ENCODE data around the gene HMCES. TPM values are rescaled to one million over a fixed set of nuclear protein-coding genes. Genes with fewer than 3 reads are reported as not detected.
"Not testable (repeated sequence)": the region's sequence is repeated elsewhere in the genome, so short reads cannot be mapped to it uniquely, and the experiment has no call there.

Gene HMCES
- total RNA-seq, 4 donors from 2014 or later = 18.2 to 36.7 (median 27.9) TPM

DNA sequence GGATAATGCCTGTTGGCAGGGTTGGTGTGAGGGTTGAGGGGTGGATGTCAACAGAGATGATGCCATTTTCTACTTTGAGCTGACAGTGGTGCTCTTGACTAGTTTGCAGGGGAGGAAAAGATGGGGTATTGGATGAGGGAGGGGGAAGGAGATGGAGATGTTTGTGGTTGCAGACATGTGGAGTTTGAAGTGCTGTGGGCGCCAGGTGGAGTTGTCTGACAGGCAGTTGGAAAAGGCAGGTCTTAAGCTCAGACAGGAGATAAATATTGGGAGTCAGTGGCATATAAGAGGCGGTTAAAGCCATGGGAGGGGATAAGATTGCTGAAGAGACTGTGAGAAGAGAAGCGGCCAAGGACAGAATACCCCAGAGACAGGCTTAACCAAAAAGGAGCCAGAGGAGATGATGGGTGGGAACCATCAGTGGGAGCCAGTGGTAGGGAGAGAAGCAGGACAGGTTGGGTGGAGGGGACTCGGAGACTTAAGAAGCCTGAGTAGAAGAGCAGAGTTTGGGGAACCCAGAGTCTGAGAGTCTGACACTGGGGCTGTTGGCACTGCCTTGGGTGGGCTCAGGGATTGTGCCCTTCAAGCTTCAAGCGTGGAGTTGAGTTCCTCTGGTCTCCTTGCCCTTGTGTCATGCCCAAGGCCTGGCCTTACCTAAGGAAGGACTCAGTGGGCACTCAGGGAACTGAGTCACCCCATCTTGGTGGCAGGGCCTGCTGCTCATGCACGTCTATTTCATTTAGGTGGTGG is 15.3 kb upstream of the HMCES start:
- peaks cover 0 to 5% (median 0%) of the 10 kb centered on the region in 4 donors for H3K4me1 ChIP-seq
- TF ChIP-seq POLR2A (IDR thresholded peaks at IDR 0.05) (no peak), EP300 (IDR thresholded peaks at IDR 0.05) (no peak)
- TF ChIP-seq, protein P1, sequence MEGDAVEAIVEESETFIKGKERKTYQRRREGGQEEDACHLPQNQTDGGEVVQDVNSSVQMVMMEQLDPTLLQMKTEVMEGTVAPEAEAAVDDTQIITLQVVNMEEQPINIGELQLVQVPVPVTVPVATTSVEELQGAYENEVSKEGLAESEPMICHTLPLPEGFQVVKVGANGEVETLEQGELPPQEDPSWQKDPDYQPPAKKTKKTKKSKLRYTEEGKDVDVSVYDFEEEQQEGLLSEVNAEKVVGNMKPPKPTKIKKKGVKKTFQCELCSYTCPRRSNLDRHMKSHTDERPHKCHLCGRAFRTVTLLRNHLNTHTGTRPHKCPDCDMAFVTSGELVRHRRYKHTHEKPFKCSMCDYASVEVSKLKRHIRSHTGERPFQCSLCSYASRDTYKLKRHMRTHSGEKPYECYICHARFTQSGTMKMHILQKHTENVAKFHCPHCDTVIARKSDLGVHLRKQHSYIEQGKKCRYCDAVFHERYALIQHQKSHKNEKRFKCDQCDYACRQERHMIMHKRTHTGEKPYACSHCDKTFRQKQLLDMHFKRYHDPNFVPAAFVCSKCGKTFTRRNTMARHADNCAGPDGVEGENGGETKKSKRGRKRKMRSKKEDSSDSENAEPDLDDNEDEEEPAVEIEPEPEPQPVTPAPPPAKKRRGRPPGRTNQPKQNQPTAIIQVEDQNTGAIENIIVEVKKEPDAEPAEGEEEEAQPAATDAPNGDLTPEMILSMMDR (IDR thresholded peaks at IDR 0.05) = no peak
- H3K36me3 ChIP-seq = peaks cover 0 to 100% (median 59%) of the 10 kb centered on the region in 3 donors
- H3K27me3 ChIP-seq = no peaks in the 10 kb centered on the region
- 87% methylated on average over 6 of the region's 6 CpGs for WGBS, 2 donors
- H3K4me3 ChIP-seq = no peak overlapping the region
- H3K9me3 ChIP-seq = no peaks in the 10 kb centered on the region
- DNase-seq (ENCODE audit: low spot score in 2 of 2) = no peak
- H3K27ac ChIP-seq = no peak overlapping the region

DNA sequence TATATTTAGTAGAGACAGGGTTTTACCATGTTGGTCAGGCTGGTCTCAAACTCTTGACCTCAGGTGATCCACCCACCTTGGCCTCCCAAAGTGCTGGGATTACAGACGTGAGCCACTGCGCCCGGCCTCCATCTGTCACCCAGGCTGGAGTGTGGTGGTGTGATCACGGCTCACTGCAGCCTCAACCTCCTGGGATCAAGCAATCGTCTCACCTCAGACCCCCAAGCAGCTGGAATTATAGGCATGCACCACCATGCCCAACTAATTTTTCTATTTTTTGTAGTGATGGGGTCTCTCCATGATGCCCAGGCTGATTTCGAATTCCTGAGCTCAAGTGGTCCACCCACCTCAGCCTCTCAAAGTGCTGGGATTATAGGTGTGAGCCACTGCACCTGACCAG is 13.7 kb upstream of the HMCES start:
- 90 to 96% methylated on average over 6 of the region's 6 CpGs for WGBS, 2 donors
- not testable (repeated sequence) for H3K4me1 ChIP-seq; H3K9me3 ChIP-seq; H3K4me3 ChIP-seq; H3K27me3 ChIP-seq; DNase-seq (ENCODE audit: low spot score in 2 of 2)
- peak overlapping the region in 2 of 4 donors; percentile 23 to 40 for H3K27ac ChIP-seq
- peaks cover 0 to 100% (median 52%) of the 10 kb centered on the region in 3 donors for H3K36me3 ChIP-seq

DNA sequence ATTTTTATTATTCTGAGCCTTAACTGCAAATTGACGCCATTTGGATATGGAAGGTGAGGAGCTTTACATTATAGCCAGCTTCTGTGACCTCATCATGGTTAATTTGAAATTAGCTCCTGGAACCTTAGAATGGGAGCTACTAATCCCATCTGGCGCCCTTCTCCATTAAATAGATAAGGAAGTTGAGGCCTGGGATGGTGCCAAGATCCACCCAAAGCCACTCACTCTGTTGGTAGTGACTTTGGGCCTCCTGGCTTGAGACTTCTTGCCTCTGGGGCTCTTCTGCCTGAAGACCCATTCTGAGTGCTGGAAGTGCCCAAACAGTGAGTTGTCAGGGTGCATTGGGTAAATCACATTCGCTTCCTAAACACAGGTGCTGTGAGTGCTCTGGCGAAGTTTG is 12.0 kb upstream of the HMCES start:
- DNase-seq (ENCODE audit: low spot score in 2 of 2) = no peak
- no peak overlapping the region for H3K27ac ChIP-seq
- no peaks in the 10 kb centered on the region for H3K9me3 ChIP-seq
- H3K36me3 ChIP-seq = peaks cover 0 to 100% (median 37%) of the 10 kb centered on the region in 3 donors
- TF ChIP-seq POLR2A (IDR thresholded peaks at IDR 0.05) = no peak
- TF ChIP-seq, protein P1 (IDR thresholded peaks at IDR 0.05) = no peak
- no peak for TF ChIP-seq EP300 (IDR thresholded peaks at IDR 0.05)
- H3K27me3 ChIP-seq = no peaks in the 10 kb centered on the region
- H3K4me3 ChIP-seq = no peak overlapping the region
- H3K4me1 ChIP-seq = peaks cover 0 to 5% (median 0%) of the 10 kb centered on the region in 4 donors
- WGBS, 2 donors = 94 to 99% methylated on average over 4 of the region's 4 CpGs

DNA sequence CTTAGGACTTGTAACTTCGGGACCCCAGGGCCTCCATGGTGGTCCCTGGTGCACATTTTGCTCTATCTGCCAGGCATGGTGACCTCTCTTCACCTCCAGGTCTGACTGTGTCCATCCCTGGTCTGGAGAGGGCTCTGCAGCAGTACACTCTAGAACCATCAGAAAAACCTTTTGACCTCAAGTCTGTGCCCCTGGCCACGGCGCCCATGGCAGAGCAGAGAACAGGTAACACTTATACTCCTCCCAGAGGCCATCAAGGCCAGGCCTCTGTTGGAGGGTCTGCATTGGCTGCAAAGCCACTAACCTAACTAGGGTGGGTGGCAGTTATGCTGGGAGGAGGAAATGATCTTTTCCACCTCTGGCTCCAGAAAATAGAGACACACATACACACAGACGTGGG is 10.3 kb upstream of the HMCES start:
- WGBS, 2 donors = 91 to 92% methylated on average over 4 of the region's 4 CpGs
- no peaks in the 10 kb centered on the region for H3K27me3 ChIP-seq
- H3K27ac ChIP-seq = no peak overlapping the region
- no peak for DNase-seq (ENCODE audit: low spot score in 2 of 2)
- H3K9me3 ChIP-seq = no peaks in the 10 kb centered on the region
- peaks cover 0 to 5% (median 0%) of the 10 kb centered on the region in 4 donors for H3K4me1 ChIP-seq
- TF ChIP-seq POLR2A (IDR thresholded peaks at IDR 0.05) (no peak), EP300 (IDR thresholded peaks at IDR 0.05) (no peak)
- TF ChIP-seq, protein P1 (IDR thresholded peaks at IDR 0.05) = no peak
- H3K36me3 ChIP-seq = peaks cover 0 to 100% (median 32%) of the 10 kb centered on the region in 3 donors
- H3K4me3 ChIP-seq = no peak overlapping the region

DNA sequence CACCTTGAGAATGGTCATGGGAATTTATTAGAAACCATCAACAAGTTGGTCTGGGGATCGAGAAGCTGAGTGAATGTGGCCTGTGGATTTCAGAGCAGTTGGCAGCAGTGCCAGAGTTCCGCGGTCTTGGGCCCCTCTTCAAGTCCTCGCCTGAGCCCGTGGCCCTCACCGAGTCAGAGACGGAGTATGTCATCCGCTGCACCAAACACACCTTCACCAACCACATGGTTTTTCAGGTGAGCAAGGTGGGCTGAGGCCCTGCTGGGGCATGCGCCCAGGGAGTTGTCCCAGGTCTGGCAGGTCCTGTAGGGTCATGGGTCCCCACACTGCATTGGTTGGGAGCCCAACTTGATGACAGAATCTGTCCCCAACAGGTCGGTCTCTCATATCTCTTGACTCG is 7.0 kb upstream of the HMCES start:
- TF ChIP-seq, protein P1 (IDR thresholded peaks at IDR 0.05) = no peak
- Histone ChIP-seq H3K27ac (no peak overlapping the region), H3K27me3 (no peaks in the 10 kb centered on the region), H3K4me3 (no peak overlapping the region), H3K36me3 (peaks cover 0 to 100% (median 27%) of the 10 kb centered on the region in 3 donors), H3K9me3 (no peaks in the 10 kb centered on the region), H3K4me1 (no peaks in the 10 kb centered on the region)
- 87 to 93% methylated on average over 10 to 11 of the region's 11 CpGs for whole genome bisulfite sequencing, 2 donors
- DNase-seq (ENCODE audit: low spot score in 2 of 2) = no peak

All from tibial nerve (tissue), 4 donors.